Cardiac fibroblast (primary cell): ENCODE measurements around the gene RAPGEF4.
A peak's percentile ranks its signal among the peaks of the same experiment; 100 is the strongest.

Experiments used
- DNase-seq, 2 donors: peaks; one replicate each; pipeline versions ENCODE4 v3.0.0 to v3.0.0-alpha.2; 2010; ENCODE audit warnings: low read depth in 2 of 2
- H3K4me3 ChIP-seq, 2 donors: replicated peaks in 1 of 2; 1 replicate in 1 of 2; 2 replicates in 1 of 2; pipeline ENCODE4 v1.5.1; 2011; ENCODE audit warnings: low read depth in 2 of 2, low read length in 2 of 2, mild to moderate bottlenecking in 2 of 2, moderate library complexity in 1 of 2
- TF ChIP-seq, protein P1 (sequence below): IDR thresholded peaks from one replicate; pipeline ENCODE4 v1.5.1; 2011; ENCODE audit warnings: low read depth, mild to moderate bottlenecking, low read length, inconsistent platforms

Gene RAPGEF4

DNA sequence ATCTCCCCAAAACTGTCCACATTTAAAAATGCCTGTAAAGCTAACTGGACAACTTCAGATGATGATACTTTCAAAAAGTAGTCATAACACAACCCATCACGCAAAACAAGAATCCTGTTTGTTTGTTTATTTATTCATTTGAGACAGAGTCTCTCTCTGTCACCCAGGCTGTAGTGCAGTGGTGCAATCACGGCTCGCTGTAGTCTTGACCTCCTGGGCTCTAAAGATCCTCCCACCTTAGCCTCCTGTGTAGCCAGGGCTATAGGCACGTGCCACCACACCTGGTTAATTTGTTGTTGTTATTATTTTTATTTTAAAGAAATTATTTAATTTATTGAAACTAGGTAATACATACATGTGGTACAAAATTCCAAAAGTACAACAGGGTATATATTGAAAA, 94.8 kb downstream of the RAPGEF4 start:
- DNase-seq: no peak
- TF ChIP-seq, protein P1, sequence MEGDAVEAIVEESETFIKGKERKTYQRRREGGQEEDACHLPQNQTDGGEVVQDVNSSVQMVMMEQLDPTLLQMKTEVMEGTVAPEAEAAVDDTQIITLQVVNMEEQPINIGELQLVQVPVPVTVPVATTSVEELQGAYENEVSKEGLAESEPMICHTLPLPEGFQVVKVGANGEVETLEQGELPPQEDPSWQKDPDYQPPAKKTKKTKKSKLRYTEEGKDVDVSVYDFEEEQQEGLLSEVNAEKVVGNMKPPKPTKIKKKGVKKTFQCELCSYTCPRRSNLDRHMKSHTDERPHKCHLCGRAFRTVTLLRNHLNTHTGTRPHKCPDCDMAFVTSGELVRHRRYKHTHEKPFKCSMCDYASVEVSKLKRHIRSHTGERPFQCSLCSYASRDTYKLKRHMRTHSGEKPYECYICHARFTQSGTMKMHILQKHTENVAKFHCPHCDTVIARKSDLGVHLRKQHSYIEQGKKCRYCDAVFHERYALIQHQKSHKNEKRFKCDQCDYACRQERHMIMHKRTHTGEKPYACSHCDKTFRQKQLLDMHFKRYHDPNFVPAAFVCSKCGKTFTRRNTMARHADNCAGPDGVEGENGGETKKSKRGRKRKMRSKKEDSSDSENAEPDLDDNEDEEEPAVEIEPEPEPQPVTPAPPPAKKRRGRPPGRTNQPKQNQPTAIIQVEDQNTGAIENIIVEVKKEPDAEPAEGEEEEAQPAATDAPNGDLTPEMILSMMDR: no peak
- no peak overlapping the region for H3K4me3 ChIP-seq

DNA sequence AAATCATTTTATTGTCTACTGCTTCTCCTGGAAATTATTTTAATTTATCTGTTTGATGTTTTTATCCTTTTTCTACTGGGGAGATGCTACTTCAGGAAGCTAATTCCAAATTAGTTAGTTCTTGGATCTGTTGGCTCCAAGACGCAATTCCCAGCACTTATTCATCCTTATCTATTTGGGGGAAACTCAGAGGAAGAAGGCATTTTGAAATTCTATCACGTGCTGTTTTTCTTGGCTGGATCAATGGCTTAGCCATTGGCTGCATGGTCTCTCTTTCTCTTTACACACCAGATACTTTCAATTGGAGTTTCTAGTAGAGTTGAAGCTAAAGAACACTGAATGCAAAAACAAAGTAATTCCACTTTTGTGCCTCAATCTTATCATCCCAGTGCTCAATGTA, 98.3 kb downstream of the RAPGEF4 start:
- TF ChIP-seq, protein P1: no peak
- DNase-seq: peak; percentile 76 to 93
- H3K4me3 ChIP-seq: no peak overlapping the region

- no peak overlapping the region for H3K4me3 ChIP-seq
- TF ChIP-seq, protein P1: no peak
- no peak for DNase-seq
These were observed 99.2 kb downstream of the RAPGEF4 start for GRCh38 chr2:172834881-172835280.

- TF ChIP-seq, protein P1: no peak
- no peak overlapping the region for H3K4me3 ChIP-seq
- DNase-seq: peak; percentile 83 to 95
These were observed 100.7 kb downstream of the RAPGEF4 start for GRCh38 chr2:172836347-172836821.

DNA sequence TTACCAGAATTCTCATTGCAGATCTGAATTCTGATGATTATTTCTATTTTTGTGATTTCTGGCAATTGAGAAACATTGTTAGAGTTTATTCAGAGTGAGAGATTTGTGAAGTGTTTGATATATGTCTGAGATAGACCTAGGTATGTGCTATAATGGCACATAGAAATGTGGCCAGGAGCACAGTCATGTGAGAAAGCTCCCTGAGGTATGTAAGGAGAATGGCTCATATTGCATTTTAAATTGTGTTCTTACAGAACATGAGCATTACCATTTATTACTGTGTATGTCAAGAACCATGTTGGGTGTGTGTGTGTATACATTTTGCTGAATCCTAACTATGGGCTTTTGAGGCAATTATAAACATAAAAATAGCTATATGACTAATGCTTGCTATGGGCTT, 101.2 kb downstream of the RAPGEF4 start:
- no peak overlapping the region for H3K4me3 ChIP-seq
- TF ChIP-seq, protein P1: no peak
- no peak for DNase-seq

DNA sequence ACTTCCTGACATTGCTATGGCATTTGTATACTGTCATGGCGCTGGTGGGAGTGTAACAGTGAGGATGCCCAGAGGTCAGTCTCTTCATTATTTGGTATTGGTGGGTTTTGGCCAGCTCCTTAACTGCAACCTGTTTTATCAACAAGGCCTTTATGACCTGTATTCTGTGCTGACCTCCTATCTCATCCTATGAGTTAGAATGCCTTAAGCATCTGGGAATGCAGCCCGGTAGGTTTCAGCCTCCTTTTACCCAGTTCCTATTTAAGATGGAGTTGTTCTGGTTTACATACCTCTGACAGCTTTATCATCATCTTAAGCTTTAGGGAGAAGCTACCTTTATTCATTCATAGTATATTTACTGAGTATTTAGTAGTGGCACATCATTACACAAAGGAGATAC, 103.8 kb downstream of the RAPGEF4 start:
- H3K4me3 ChIP-seq: no peak overlapping the region
- TF ChIP-seq, protein P1: no peak
- DNase-seq: no peak
